Measurements from ENCODE around the gene MUTYH.
"Not testable (repeated sequence)": the region's sequence is repeated elsewhere in the genome, so short reads cannot be mapped to it uniquely, and the experiment has no call there.

Gene MUTYH

DNA sequence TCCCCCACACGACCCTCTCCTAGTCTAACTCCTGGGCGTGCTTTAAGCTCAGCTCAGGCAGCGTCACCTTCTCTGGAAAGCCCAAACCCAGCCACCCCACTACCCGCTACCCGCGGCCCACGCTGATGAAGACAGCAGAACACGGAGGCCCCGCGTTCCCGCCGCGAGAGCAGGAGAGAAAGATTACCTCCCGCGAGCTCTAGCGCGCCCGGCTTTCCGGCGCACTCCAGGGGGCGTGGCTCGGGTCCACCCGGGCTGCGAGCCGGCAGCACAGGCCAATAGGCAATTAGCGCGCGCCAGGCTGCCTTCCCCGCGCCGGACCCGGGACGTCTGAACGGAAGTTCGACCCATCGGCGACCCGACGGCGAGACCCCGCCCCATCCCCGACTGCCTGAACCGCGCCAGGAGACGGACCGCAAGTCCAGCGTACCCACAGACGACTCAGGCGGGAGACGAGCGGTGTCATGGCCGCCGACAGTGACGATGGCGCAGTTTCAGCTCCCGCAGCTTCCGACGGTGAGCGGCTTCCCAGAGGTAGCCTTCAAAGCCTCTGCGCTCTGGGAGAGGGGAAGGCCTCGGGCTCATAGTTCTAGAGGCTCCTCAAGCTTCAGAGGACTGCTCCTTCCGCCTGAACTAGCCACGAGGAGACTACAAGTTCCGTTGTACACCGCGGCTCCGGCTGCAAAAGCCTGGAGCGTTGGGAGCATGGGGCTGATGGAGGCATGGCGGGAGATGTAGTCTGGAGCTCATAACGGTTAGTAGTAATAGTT is at the start of gene MUTYH, which contains the start of gene TOE1:
TSS of gene MUTYH (minus strand) at position 652 of the 770 bp plus-strand sequence. CDS start 5,935 bp downstream, outside the sequence.
TSS of gene TOE1 (plus strand) at position 382 of the 770 bp plus-strand sequence. CDS start at position 465, 83 bp downstream.
- peak; percentile 91 for DNase-seq

DNA sequence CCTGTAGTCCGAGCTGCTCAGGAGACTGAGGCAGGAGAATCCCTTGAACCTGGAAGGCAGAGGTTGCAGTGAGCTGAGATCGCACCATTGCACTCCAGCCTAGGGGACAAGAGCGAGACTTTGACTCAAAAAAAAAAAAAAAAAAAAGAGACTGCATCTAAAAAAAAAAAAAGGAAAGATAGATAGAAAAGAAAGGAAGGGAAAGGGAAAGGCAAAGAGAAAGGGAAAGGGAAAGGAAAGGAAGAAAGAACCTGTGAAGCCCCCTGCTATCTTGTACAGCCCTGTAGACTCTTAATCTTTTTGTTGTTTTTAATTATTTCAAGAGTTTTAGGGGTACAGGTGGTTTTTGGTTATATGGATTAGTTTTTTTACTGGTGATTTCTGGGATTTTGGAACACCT is 46.0 kb upstream of the MUTYH start:
- DNase-seq, result no peak

DNA sequence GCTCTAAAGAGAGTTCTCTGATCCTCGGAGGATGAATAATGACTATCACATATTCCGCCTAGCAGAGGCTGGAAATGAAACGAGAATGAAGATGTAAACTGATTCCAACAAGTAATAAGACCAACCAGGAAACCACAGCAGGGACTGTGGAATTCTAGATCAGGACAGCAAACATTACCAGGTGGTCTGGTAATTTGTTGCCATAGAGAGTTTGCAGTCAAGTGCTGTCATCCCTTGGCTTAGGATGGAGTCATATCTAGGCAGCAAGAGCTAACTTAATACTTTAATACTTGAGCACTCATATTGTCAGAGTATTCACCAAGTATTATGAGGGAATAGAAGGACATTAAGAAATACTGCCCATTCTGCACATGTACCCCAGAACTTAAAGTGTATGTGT is 45.1 kb upstream of the MUTYH start:
- DNase-seq, result no peak

DNA sequence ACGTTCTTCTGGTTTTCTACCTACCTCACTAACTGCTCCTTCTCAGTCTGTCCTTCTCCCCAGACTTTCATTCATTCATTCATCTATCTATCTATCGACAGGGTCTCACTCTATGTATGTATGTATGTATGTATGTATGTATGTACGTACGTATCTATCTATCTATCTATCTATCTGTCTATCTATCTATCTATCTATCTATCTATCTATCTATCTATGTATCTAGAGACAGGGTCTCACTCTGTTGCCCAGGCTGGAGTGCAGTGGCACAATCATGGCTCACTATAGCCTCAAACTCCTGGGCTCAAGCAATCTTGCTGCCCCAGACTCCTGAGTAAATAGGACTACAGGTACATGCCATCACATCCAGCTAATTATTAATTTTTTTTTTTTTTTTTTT is 44.0 kb upstream of the MUTYH start:
- DNase-seq, result not testable (repeated sequence)

DNA sequence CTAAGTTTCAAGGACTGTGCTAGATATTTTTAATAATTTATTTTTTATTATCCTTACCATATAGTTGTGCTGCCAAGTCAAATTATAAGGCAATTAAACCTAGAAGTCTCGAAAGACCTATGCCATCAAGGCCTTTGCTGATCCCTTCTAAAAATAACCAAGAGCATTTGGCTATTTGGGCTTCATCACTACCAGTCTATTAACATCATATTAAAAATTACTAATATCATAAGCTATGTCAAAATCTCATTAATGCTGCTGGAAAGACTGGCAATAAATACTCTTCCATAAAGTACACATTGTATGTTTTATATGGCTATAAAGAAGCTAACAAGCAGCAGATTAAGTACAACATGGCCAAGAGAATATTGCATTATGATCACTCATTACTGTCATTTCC is 43.0 kb upstream of the MUTYH start:
- no peak for DNase-seq

DNA sequence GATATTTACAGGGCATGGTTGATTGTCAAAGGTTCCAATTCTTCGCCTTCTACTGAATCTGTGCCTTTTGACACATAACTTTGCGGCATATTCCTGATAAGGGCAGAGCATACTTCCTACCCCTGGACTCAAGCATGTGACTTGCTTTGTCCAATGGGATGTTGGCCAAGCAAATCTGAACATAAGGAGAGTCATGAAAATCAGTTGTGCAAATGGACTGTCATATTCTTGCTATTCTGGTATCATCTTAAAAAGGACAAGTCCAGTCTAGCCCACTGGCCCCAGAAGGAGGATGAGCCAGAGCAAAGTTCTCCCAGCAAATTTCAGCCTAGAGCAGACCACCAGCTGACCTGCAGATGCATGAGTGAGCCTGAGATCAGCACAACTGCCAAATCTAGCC is 41.0 kb upstream of the MUTYH start:
- no peak for DNase-seq

DNA sequence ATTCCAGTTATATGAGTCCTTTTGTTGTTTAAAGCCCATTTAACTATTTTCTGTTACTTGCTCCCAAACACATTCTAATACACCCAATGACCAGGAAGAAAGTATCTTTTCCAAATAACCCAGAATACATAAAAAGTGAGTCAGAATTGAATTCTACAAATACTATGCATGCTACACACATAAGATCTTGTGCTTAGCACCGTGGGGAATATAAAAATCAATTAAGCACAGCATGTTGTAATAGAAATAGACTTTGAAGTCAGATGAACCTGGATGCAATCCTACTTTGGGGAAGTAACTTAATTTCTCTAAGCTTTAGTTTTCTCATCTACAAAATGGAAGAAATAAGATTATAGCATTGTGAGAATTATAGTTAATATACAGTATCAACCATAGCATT is 40.5 kb upstream of the MUTYH start:
- no peak for DNase-seq

DNA sequence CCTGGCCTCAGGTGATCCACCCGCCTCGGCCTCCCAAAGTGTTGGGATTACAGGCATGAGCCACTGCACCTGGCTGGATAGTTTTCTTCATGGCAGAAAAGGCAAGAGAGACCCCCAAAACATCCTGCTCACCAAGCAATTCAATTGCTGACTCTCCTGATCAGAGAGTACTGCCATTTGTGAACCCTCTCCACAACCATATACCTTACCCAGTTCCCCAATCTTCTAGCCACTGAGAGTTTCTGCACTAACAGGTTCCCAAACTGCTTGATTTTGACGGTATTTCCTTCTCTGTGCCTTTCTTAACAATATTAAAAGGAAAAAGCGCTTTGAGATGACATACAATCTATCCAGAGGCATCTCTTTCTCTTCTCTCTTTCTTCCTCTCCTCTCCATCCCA is 39.9 kb upstream of the MUTYH start:
- no peak for DNase-seq

DNA sequence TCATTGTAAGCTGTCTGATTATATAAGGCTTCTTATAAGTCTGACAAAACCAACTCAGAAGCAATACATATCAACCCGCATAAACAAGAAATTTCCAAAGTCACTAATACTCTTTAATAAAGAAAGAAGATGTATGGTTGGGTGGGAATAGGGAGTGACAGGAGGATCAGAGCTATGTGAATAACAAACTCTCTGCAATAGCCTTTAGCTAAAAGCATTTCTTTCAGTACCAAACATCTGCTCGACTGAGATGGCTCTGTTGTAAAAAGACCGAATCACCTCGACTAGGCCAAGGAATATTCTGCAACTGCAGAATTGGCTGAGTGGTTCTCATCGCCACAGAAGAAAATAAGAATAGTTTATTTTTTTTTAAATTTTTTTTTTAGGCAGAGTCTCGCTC is 39.3 kb upstream of the MUTYH start:
- DNase-seq, result no peak

DNA sequence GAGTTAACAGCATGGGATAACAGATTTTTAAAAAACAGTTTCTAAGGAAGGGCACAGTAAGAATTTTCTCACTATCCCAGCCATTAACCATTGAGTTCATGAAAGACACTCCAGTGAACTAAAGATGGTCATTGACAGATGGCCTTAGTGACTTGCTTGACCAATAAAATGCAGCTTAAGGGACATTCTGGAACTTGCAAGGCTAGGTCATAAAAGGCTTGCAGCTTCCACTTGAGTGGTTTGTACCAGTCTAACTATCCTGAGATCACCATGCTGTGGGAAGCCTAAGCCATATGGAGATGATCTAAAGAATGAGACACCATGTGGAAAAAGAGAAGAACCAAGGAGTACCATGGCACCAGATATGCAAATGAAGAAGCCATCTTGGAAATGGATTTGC is 37.9 kb upstream of the MUTYH start:
- no peak for DNase-seq

DNA sequence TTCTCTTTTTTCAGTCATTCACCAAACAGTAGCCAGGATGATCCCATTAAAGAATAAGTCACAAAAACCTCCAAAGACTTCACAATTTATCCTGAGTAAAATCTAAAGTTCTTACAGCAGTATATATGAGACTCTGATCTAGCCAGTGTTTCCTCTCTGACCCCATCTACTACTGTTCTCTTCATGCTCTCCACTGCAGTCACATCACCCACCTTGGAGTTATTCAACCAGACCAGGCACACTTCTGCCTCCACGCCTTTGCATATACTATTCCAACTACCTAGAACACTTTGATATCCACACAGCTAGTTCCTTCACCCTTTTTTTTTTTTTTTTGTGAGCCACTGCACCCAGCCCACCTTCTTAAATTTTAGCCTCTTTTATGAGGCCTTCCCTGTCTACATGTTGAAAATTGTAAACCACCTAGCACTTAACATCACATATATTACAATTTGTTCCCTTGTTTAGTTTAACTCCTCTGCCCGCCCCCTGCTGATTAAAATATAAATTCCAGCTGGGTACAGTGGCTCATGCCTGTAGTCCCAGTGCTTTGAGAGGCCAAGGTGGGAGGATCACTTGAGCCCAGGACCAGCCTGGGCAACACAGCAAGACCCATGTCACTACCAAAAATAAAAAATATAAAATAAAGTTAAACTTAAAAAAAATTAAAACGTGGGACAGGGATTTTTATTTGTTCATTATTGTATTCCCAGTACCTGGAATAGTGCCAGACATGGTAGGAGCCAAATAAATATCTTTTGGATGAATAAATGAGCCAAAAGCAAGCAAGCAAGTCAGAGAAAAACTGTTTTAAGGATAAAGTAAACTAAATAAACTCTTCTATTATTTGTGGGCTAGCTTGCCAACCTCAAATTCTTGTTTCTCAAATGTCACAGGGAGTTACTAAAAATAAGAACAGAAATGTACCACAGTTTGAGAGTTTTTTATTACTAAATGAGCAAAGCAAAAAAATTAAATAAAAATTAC is 35.2 kb upstream of the MUTYH start:
- DNase-seq, result no peak

DNA sequence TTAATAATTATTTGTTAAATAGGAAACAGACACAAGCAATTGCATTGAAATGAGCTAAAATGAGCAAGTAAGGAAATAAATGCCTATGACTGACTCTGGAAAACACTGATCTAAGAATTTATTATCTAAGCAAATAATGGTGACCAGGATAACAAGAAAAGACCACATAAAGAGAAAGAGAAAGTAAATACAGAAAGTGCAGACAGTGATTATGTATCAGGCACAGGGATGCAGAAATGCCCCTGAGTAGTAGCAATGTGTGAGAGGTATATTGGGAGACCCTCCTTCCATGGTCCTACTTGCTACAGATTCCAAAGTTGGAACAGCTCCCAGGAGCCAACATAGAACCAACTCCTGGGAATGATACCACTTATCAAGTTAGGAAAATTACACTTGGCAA is 33.3 kb upstream of the MUTYH start:
- no peak for DNase-seq

DNA sequence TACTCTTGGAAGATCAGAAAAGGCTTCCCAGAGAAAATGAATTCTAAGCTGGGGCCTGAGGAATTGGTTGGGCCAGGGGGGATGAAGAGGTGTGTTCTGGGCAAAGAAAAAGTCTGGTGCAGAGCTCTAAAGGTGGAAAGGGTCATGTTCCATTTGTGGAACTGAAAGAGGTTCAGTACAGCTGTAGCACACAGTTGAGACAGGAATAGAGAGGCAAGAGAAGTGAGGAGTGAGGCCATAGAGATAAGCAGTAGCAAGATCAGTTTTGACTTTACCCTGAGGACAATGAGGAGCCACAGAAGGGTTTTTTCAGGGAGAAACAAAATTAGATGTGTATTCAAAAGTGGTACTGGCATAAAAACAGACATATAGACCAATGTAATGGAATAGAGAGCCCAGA is 30.3 kb upstream of the MUTYH start:
- no peak for DNase-seq

DNA sequence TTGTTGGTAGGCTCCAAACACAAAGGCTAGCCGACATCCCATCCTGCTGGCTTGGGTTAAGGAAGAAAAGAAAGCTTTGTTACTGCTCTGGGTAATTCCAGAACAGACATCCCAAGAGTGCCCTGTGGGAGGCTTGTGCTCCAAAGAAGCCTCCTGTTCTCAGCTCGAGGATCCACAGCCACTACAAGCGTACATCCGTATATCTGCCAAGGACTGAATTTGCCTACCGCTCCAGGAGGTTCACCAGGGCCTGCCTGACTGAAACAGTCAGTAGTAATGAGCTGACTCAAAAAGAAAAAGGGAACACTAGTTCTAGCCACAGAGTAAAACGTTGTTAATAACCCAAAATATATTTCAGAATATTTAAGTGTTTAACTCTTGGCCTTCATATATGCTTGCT is 24.8 kb upstream of the MUTYH start:
- DNase-seq, result no peak

DNA sequence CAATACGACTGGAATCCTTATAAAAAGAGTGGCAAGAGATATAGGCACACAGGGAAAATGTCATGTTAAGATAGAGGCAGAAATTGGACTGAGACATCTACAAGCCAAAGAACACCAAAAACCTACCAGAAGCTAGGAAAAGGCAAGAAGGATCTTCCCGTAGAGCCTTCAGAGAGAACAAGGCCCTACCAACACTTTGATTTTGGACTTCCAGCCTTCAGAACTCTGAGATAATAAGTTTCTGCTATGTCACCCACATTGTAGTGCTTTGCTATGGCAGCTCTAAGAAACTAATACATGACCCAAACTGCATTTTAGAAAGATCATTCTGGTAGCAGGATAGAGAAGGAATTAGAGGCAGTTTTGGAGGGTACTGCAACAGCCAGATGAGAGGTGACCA is 24.1 kb upstream of the MUTYH start:
- DNase-seq, result no peak

DNA sequence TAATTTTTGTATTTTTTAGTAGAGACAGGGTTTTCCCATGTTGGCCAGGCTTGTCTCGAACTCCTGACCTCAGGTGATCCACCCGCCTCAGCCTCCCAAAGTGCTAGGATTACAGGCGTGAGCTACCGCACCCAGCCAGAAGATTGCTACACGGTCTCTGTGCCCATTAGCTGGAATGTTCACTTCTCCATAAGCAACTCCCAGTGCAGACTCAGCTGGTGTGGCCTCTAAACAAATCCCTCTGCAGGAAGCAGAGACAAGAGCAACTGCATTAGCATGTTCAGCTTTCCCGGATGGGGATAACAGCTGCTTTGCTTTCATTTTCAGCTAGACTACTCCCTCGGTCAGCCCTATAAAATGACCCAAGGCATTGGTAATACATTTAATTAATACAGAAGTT is 20.7 kb upstream of the MUTYH start:
- peak; percentile 75 for DNase-seq

DNA sequence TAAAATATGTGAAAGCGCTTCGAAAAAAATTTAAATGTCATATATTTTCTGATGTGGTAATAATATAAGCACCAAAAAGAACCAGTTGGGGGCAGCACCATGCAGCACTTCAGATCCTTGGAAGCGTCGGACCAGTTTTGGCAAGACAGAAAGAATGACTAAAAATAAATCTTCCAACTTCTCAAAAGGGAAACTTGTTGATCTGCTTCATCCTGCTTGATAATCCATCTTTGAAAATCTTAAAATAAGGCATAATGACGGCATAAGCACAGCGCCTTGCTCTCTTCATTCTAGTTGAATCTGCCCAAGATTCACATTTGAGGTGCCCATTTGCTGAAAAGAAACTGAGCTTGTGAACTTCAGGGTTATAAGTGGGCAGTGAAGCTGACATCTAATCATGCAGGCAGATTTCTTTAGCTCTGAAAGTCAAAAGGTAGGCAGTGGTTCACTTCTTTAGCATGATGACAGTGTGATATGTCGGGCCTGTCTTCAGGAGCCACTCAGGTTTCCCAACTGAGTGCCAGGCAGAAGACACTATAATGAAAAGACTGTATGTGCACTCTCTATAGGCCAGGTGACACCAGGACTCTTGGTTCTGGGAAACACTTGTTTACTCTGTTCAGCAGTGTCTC is 19.8 kb upstream of the MUTYH start:
- DNase-seq, result peak; percentile 9

DNA sequence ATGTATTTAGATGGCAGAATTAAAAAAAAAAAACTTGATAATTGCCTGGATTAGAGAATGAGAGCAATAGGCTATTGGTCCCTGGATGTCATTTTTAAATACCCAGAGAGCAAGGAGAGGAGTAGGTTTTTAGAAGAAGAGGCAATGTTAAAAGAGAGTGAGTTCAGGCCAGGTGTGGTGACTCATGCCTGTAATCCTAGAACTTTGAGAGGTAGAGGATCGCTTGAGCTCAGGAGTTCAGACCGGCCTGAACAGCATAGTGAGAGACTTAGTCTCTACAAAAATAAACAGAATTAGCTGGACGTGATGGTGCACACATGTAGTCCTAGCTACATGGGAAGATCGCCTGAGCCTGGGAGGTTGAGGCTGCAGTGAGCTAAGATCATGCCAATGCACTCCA is 15.9 kb upstream of the MUTYH start:
- DNase-seq, result no peak

DNA sequence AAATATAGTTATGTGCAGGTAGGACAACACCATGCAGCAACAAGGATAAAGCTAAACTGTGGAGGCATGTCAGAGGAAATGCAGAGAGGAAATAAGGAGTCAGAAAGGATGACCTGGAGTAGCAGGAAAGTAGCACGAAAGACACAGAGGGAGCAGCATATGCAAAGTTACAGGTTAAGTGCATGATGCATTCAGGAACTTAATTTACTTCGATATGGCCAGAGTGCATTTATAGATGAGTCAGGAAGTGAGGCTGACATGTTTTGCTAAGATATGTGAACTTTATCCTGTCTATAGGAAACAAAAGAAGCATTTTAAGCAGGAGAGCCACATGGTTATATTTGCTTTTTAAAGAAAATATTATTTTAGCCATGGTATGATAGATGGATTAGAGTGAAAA is 15.4 kb upstream of the MUTYH start:
- no peak for DNase-seq

DNA sequence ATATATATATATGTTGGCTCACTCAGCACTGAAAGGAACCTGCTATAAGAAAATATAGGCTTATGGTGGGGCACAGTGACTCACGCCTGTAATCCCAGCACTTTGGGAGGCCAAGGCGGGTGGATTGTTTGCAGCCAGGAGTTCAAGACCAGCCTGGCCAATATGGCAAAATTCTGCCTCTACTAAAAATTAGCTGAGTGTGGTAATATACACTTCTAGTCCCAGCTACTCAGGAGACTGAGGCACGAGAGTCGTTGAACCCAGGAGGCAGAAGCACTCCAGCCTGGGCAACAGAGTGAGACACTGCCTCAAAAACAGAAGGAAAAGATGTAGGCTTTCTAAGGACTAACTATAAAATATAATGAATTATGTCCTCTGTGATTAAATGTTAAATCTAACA is 14.6 kb upstream of the MUTYH start:
- no peak for DNase-seq

DNA sequence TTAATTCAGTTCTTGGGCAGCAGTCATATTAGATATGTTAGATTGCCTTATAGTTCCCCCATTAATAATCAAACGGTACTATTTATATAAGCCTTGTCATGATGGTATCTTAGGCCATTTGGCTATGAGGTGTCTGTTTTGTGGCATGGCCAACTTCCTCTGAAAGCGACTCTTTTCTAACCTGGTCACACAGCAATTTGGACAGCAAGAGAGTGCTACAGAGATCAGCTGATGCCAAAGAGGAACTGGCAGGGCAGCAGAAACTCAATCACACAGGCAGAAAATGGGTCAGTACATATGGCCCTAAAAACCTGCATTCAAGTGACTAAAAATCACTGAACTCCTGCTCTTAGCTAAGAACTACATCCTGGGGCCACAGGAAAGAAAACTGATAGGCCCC is 13.4 kb upstream of the MUTYH start:
- no peak for DNase-seq

DNA sequence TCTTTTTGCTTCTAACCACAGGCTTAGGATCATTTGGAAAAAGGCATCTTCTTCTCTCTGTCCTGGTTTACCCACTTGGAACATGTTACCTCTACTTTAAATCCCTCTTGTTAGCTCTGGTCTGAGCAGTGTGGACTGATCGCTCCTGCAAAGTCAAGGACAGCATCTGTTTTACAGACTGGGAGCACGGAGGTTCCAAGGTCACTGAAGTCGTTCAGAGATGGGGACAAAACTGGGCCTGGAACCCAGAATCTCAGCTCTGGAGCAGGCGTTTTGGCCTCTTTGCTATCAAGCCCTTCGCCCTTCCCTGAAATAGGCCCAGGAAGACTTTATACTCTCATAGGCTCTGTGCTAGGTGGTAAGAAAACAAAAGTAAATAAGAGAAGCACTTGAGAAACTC is 11.3 kb upstream of the MUTYH start:
- no peak for DNase-seq

DNA sequence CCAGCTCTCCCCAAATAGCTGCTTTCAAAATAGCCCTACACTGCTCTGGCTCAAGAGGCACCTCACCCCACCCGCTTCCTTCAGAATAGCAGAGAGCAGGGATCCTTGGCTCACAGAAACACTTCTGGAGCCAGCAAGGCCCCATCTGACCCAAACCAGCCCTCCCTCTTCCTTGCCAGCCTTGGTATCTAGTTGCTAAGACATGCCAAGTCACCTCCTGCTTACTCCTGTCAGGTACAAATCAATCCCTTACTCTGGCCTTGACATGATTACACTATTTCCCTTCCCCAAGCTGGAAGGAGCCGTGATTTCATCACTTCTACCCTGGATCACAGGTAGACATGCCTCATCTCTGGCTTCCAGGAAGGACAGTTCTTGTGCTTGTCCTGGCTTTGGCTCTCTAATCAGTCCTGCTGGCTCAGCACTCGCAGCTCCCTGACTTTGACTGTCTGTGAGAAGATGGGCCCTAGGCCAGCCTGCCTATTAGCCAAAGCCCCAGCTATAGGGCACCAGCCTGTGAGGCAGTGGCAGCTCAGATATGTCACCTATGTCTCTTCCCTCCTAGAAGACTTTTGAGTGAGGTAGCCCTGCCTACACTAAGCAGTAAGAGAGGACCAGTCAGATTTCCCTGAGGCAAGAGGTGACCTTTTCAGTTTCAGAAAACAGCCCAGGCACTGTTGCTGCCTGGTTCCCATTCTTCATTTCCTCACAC is 8.9 kb upstream of the MUTYH start:
- DNase-seq, result no peak
